Body of pancreas (tissue), 4 donors: ENCODE measurements around the gene TTYH2. TPM values are rescaled to one million over a fixed set of nuclear protein-coding genes. Genes with fewer than 3 reads are reported as not detected.

ENCODE experiments used
- ATAC-seq: fragments of 150-250 bp; one replicate; pipeline ENCODE4 v1.9.1; 2016
- DNase-seq, 4 donors: peaks; one replicate each; pipeline ENCODE4 v3.0.0-alpha.2; 2019
- H3K27ac ChIP-seq, 4 donors: fragments of 200-600 bp; sonication (generic); 1 replicate in 3 of 4; 2 replicates in 1 of 4; pipeline versions ENCODE4 v1.5.1 to v1.6.1; 2016 to 2019; ENCODE audit warnings: mild to moderate bottlenecking in 1 of 4, mixed read lengths in 1 of 4, moderate library complexity in 1 of 4
- H3K27me3 ChIP-seq, 2 donors: fragments of 200-600 bp; sonication (generic); one replicate each; pipeline ENCODE4 v1.6.0; 2016; ENCODE audit warnings: mild to moderate bottlenecking in 1 of 2
- H3K36me3 ChIP-seq, 2 donors: fragments of 200-600 bp; sonication (generic); replicated peaks in 1 of 2; 2 replicates each; pipeline ENCODE4 v1.5.1; 2016; ENCODE audit warnings: low read depth in 2 of 2; ENCODE audit not compliant: insufficient read depth in 1 of 2
- H3K4me1 ChIP-seq: fragments of 200-600 bp; sonication (generic); one replicate; pipeline ENCODE4 v1.6.0; 2016
- H3K4me3 ChIP-seq, 2 donors: fragments of 200-600 bp; sonication (generic); 1 replicate in 1 of 2; 2 replicates in 1 of 2; pipeline ENCODE4 v1.5.1; 2016 to 2019
- H3K9me3 ChIP-seq, 3 donors: fragments of 200-600 bp; sonication (generic); 1 replicate in 2 of 3; 2 replicates in 1 of 3; pipeline ENCODE4 v1.5.1; 2016
- CTCF ChIP-seq, 7 experiments: fragments of 450-650 bp in 4 of 7; fragments of 200-600 bp in 3 of 7; sonication (generic) in 3 of 7; IDR thresholded peaks; one replicate each; pipeline ENCODE4 v1.5.1; 2016 to 2019; ENCODE audit warnings: antibody characterized with exemption in 7 of 7
- POLR2A ChIP-seq, 3 donors: fragments of 450-650 bp; IDR thresholded peaks; one replicate each; pipeline ENCODE4 v1.6.1; 2016; ENCODE audit warnings: antibody characterized with exemption in 3 of 3, mild to moderate bottlenecking in 2 of 3
- WGBS, 2 donors: methylation state at CpG; one replicate each; pipeline ENCODE4 v1.1.5; 2017; 5-methylcytosine and 5-hydroxymethylcytosine counted together
- intact Hi-C: fragments of 100-400 bp; cut with DNase I; formaldehyde crosslinking; loops from one replicate; pipeline ENCODE4 v1.15.1; 2023
- total RNA-seq, 2 donors: library from RNA; depleted of rRNA; stranded (reverse); fragments of >200 nt; gene quantifications; one replicate each; pipeline ENCODE4 v1.1.0, GENCODE V29; 2016

TTYH2 gene
- total RNA-seq, 2 donors from 2014 or later: 8.0 to 14.8 TPM

- peaks cover 0 to 3% of the 10 kb centered on the region in 2 donors for H3K36me3 ChIP-seq
- peaks cover 31% of the 10 kb centered on the region for H3K4me1 ChIP-seq
- H3K4me3 ChIP-seq: no peak overlapping the region
- no peak overlapping the region for H3K27ac ChIP-seq
- H3K9me3 ChIP-seq: no peaks in the 10 kb centered on the region
- H3K27me3 ChIP-seq: peaks cover 0 to 5% of the 10 kb centered on the region in 2 donors
- ATAC-seq: no peak
- no peak for DNase-seq
- no peak for TF ChIP-seq CTCF (IDR thresholded peaks at IDR 0.05)
- no peak for TF ChIP-seq POLR2A (IDR thresholded peaks at IDR 0.05)
- intact Hi-C loops: loop anchor here (10.0 kb wide), 1 partner anchor 153 kb away; no protein-coding TSS in a partner anchor
- 52 to 57% methylated on average over 10 of the region's 10 CpGs for WGBS, 2 donors
Measured at GRCh38 chr17:74201948-74202347, 11.4 kb upstream of the TTYH2 start.

- 14 to 20% methylated on average over 15 of the region's 15 CpGs for WGBS, 2 donors
- Histone ChIP-seq H3K27me3 (peaks cover 0 to 5% of the 10 kb centered on the region in 2 donors), H3K4me3 (no peak overlapping the region), H3K9me3 (no peaks in the 10 kb centered on the region), H3K27ac (no peak overlapping the region), H3K36me3 (peaks cover 0 to 3% of the 10 kb centered on the region in 2 donors), H3K4me1 (peaks cover 40% of the 10 kb centered on the region)
- DNase-seq (no peak), ATAC-seq (no peak)
- TF ChIP-seq POLR2A (IDR thresholded peaks at IDR 0.05) (no peak), CTCF (IDR thresholded peaks at IDR 0.05) (no peak)
- intact Hi-C loops: loop anchor here (10.0 kb wide), 1 partner anchor 152 kb away; no protein-coding TSS in a partner anchor
Measured at GRCh38 chr17:74202938-74203337, 10.4 kb upstream of the TTYH2 start.

GRCh38 chr17:74203439-74204240, 9.7 kb upstream of the TTYH2 start, which contains the start of gene RPL38:
TSS of gene RPL38 (plus strand) at chr17:74203678. CDS start at chr17:74203956, 278 bp downstream.
- DNase-seq (peak; percentile 95 to 98 (median 96)), ATAC-seq (peak; percentile 95)
- 0% methylated on average over 38 to 53 of the region's 53 CpGs for WGBS, 2 donors
- intact Hi-C loops: loop anchor here (10.0 kb wide), 1 partner anchor 151 kb away; no protein-coding TSS in a partner anchor
- no peaks in the 10 kb centered on the region for H3K9me3 ChIP-seq
- peaks cover 0 to 5% of the 10 kb centered on the region in 2 donors for H3K27me3 ChIP-seq
- H3K36me3 ChIP-seq: peaks cover 0 to 3% of the 10 kb centered on the region in 2 donors
- TF ChIP-seq CTCF (IDR thresholded peaks at IDR 0.05) (peak; percentile 89 to 99 (median 98)), POLR2A (IDR thresholded peaks at IDR 0.05) (peak; percentile 56 to 95 (median 95))
- H3K27ac ChIP-seq: peak within 1 kb of the TSS; percentile 57 to 85 (median 82)
- H3K4me1 ChIP-seq: peaks cover 46% of the 10 kb centered on the region
- H3K4me3 ChIP-seq: peak within 1 kb of the TSS; percentile 94 to 97

- 42 to 44% methylated on average over 14 of the region's 14 CpGs for WGBS, 2 donors
- peak overlapping the region in 3 of 4 donors; percentile 80 to 85 (median 84) for H3K27ac ChIP-seq
- peak overlapping the region; percentile 94 to 97 for H3K4me3 ChIP-seq
- TF ChIP-seq CTCF (IDR thresholded peaks at IDR 0.05): no peak
- intact Hi-C loops: loop anchor here (10.0 kb wide), 1 partner anchor 150 kb away; no protein-coding TSS in a partner anchor
- ATAC-seq: no peak
- H3K9me3 ChIP-seq: no peaks in the 10 kb centered on the region
- H3K36me3 ChIP-seq: peaks cover 0 to 10% of the 10 kb centered on the region in 2 donors
- H3K27me3 ChIP-seq: peaks cover 0 to 5% of the 10 kb centered on the region in 2 donors
- DNase-seq: no peak
- H3K4me1 ChIP-seq: peaks cover 46% of the 10 kb centered on the region
Measured at GRCh38 chr17:74204474-74204873, 8.9 kb upstream of the TTYH2 start.
